Trophoblast cell (in vitro differentiated cells and primary cell): Measurements from ENCODE around the gene DUSP9.
A peak's percentile ranks its signal among the peaks of the same experiment; 100 is the strongest.

Experiments used
- DNase-seq, 2 donors: peaks; one replicate each; pipeline ENCODE4 v3.0.0-alpha.2; 2016
- H2AFZ ChIP-seq: 2 replicates; pipeline ENCODE4 v1.6.1; 2013; ENCODE audit warnings: low read length, moderate library complexity, mild to moderate bottlenecking; ENCODE audit not compliant: insufficient read depth, poor library complexity
- H2AK5ac ChIP-seq: 2 replicates; pipeline ENCODE4 v1.6.1; 2013; ENCODE audit warnings: mild to moderate bottlenecking, low read length
- H2BK120ac ChIP-seq: 2 replicates; pipeline ENCODE4 v1.6.1; 2013; ENCODE audit warnings: low read length, mild to moderate bottlenecking, moderate library complexity; ENCODE audit not compliant: insufficient read depth, poor library complexity
- H2BK12ac ChIP-seq: 2 replicates; pipeline ENCODE4 v1.6.1; 2013; ENCODE audit warnings: mild to moderate bottlenecking, low read length, moderate library complexity
- H2BK5ac ChIP-seq: 2 replicates; pipeline ENCODE4 v1.6.1; 2013; ENCODE audit warnings: low read length, low read depth, moderate library complexity, mild to moderate bottlenecking; ENCODE audit not compliant: poor library complexity
- H3K14ac ChIP-seq: 2 replicates; pipeline ENCODE4 v1.6.1; 2013; ENCODE audit warnings: mild to moderate bottlenecking, low read length
- H3K18ac ChIP-seq: 2 replicates; pipeline ENCODE4 v1.6.1; 2013; ENCODE audit warnings: mild to moderate bottlenecking, low read length
- H3K23ac ChIP-seq: 2 replicates; pipeline ENCODE4 v1.6.1; 2013; ENCODE audit warnings: low read length
- H3K27ac ChIP-seq: 2 replicates; pipeline ENCODE4 v1.5.1; 2013; ENCODE audit warnings: low read depth, mild to moderate bottlenecking, inconsistent platforms, low read length, moderate library complexity
- H3K27me3 ChIP-seq: 2 replicates; pipeline ENCODE4 v1.6.1; 2013; ENCODE audit warnings: inconsistent platforms, mild to moderate bottlenecking, low read length, moderate library complexity; ENCODE audit not compliant: insufficient read depth
- H3K36me3 ChIP-seq, 2 experiments: 1 replicate in 1 of 2; 2 replicates in 1 of 2; pipeline ENCODE4 v1.6.1; 2013; ENCODE audit warnings: low read length in 2 of 2, mild to moderate bottlenecking in 2 of 2, moderate library complexity in 1 of 2; ENCODE audit not compliant: insufficient read depth in 2 of 2, control insufficient read depth in 1 of 2
- H3K4ac ChIP-seq: 2 replicates; pipeline ENCODE4 v1.6.1; 2013; ENCODE audit warnings: low read depth, mild to moderate bottlenecking, low read length, moderate library complexity
- H3K4me1 ChIP-seq, 2 experiments: 1 replicate in 1 of 2; 2 replicates in 1 of 2; pipeline ENCODE4 v1.6.1; 2013; ENCODE audit warnings: low read length in 2 of 2, mild to moderate bottlenecking in 2 of 2, moderate library complexity in 1 of 2; ENCODE audit not compliant: insufficient read depth in 2 of 2, control insufficient read depth in 1 of 2
- H3K4me2 ChIP-seq: 2 replicates; pipeline ENCODE4 v1.6.1; 2013; ENCODE audit warnings: inconsistent platforms, mild to moderate bottlenecking, low read length, moderate library complexity
- H3K4me3 ChIP-seq: 2 replicates; pipeline ENCODE4 v1.5.1; 2013; ENCODE audit warnings: mild to moderate bottlenecking, low read depth, low read length, inconsistent platforms
- H3K79me1 ChIP-seq: one replicate; pipeline ENCODE4 v1.6.1; 2013; ENCODE audit warnings: low read length
- H3K79me2 ChIP-seq: 2 replicates; pipeline ENCODE4 v1.6.1; 2013; ENCODE audit warnings: low read length, mild to moderate bottlenecking; ENCODE audit not compliant: control insufficient read depth, insufficient read depth, poor library complexity
- H3K9ac ChIP-seq: 2 replicates; pipeline ENCODE4 v1.6.1; 2013; ENCODE audit warnings: mild to moderate bottlenecking, low read length
- H3K9me3 ChIP-seq: 2 replicates; pipeline ENCODE4 v1.6.1; 2013; ENCODE audit warnings: low read depth, mild to moderate bottlenecking, control low read depth, inconsistent platforms, low read length; ENCODE audit not compliant: insufficient read depth
- H4K12ac ChIP-seq: 2 replicates; pipeline ENCODE4 v1.6.1; 2013; ENCODE audit warnings: low read depth, mild to moderate bottlenecking, low read length, moderate library complexity
- H4K8ac ChIP-seq: 2 replicates; pipeline ENCODE4 v1.6.1; 2013; ENCODE audit warnings: low read depth, mild to moderate bottlenecking, low read length, moderate library complexity
- H4K91ac ChIP-seq: one replicate; pipeline ENCODE4 v1.6.1; 2013; ENCODE audit warnings: low read depth, mild to moderate bottlenecking, low read length, moderate library complexity
- WGBS: extraction: QIAGEN DNeasy Blood & Tissue Kit; methylation state at CpG from one replicate; pipeline ENCODE4 v1.1.7; 2013; ENCODE audit warnings: missing lambda C conversion rate; ENCODE audit not compliant: insufficient read length, insufficient coverage; ENCODE audit errors: extremely low coverage; 5-methylcytosine and 5-hydroxymethylcytosine counted together

The DUSP9 gene

DNA sequence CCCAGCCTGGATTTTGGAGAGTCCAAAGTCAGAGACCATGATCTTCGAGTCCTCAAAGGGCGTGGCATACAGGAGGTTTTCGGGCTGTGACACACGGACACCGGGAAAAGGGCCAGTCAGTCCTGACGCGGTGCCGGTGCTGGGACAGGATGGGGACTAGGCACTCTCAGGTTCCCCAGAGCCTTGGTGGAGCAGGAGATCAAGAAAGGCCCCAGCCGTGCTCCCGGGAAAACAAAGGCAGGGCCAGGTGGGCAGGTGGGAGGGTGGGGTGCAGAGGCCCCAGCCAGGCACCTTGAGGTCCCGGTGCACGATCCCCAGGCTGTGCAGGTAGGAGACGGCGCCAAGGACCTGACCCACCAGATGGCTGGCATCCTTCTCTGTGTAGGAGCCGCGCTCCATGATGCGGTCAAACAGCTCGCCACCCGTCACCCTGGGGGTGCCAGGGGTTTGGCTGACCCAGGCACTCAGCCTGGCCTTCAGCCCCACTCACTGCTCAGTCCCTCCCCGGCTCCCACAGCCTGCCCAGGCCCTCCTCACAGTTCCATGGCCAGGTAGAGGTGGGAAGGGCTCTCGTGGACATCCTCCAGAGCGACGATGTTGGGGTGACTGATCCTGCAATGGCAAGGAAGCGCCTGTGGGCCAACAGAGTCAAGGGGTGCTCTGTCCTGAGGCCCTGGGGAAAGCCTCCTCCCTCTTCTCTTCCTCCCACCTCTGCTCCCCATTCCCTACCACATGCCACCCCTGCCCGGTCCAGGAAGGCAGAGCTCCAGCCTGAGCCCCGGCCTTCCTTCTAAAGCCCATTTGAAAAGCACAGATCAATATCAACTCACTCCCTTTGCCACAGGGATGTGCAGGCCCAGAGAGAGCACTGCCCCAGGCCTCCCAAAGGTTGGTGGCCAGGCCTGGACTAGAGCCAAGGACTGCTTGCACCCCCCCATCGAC is 24.9 kb downstream of the DUSP9 start:
- no peaks in the 10 kb centered on the region for H3K79me1 ChIP-seq
- WGBS: no CpG with 5 or more reads among the region's 27 CpGs
- H3K36me3 ChIP-seq: no peaks in the 10 kb centered on the region
- no peak for DNase-seq
- H3K4me3 ChIP-seq: no peak overlapping the region
- no peak overlapping the region for H4K12ac ChIP-seq
- H4K8ac ChIP-seq: no peak overlapping the region
- H3K27me3 ChIP-seq: peaks cover 3% of the 10 kb centered on the region
- H3K18ac ChIP-seq: no peak overlapping the region
- no peak overlapping the region for H3K4me2 ChIP-seq
- H2BK12ac ChIP-seq: no peak overlapping the region
- no peak overlapping the region for H3K23ac ChIP-seq
- H3K14ac ChIP-seq: no peak overlapping the region
- H2BK120ac ChIP-seq: no peak overlapping the region
- H2AFZ ChIP-seq: no peak overlapping the region
- H3K79me2 ChIP-seq: no peaks in the 10 kb centered on the region
- peaks cover 0 to 3% of the 10 kb centered on the region in 2 experiments for H3K4me1 ChIP-seq
- H3K9ac ChIP-seq: no peak overlapping the region
- no peaks in the 10 kb centered on the region for H3K9me3 ChIP-seq
- H2AK5ac ChIP-seq: no peak overlapping the region
- H4K91ac ChIP-seq: no peak overlapping the region
- no peak overlapping the region for H2BK5ac ChIP-seq
- H3K4ac ChIP-seq: no peak overlapping the region
- H3K27ac ChIP-seq: no peak overlapping the region

DNA sequence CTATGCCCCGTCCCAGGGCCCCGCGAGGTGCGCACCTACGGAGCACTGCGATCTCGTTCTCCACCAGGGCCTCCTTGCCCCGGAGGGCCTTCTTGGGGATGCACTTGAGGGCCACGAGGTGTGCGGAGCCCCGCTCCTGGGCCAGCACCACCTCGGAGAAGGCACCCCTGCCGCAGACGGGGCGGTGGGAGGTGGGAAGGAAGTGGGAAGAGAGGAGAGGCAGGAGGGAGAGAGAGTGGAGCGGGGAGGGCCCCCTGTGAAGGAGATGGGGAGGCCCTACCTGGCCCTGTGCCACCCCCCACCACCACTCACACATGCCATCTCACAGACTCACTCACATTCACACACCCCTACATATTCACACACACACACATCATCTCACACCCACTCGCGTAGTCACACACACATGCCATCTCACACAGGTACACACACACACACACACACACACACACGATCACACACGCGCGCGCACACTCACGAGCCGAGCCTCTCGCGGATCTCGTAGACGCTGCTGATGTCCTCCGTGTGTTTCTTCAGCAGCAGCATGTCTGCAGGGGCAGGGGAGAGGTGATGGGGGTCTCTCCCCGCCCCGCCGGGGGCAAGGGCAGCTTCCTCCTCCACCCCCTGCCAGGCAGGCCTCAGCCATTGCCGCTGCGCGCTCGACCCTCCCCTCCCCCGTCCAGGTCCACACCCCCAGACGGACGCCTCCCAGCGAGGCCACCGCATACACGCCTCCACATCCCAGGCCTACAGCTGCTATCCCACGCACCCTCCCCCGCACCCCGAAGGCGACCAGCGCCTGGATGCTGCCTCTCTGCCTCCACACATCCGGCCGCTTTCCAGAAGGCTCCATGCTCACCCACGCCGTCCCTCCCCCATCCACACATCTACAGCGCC is 25.8 kb downstream of the DUSP9 start:
- no peaks in the 10 kb centered on the region for H3K79me1 ChIP-seq
- H3K4me1 ChIP-seq: peaks cover 0 to 3% of the 10 kb centered on the region in 2 experiments
- no peak overlapping the region for H2AK5ac ChIP-seq
- no peak overlapping the region for H3K18ac ChIP-seq
- H3K9me3 ChIP-seq: no peaks in the 10 kb centered on the region
- H2BK120ac ChIP-seq: no peak overlapping the region
- no peak overlapping the region for H3K9ac ChIP-seq
- H3K27me3 ChIP-seq: peaks cover 3% of the 10 kb centered on the region
- H4K91ac ChIP-seq: no peak overlapping the region
- H3K4me2 ChIP-seq: no peak overlapping the region
- no peak overlapping the region for H3K4me3 ChIP-seq
- no peak overlapping the region for H2BK12ac ChIP-seq
- H4K12ac ChIP-seq: no peak overlapping the region
- H2AFZ ChIP-seq: no peak overlapping the region
- no peak overlapping the region for H3K27ac ChIP-seq
- H3K4ac ChIP-seq: no peak overlapping the region
- DNase-seq: no peak
- no peaks in the 10 kb centered on the region for H3K79me2 ChIP-seq
- H3K36me3 ChIP-seq: no peaks in the 10 kb centered on the region
- H2BK5ac ChIP-seq: no peak overlapping the region
- H3K23ac ChIP-seq: no peak overlapping the region
- H4K8ac ChIP-seq: no peak overlapping the region
- H3K14ac ChIP-seq: no peak overlapping the region
- no CpG with 5 or more reads among the region's 53 CpGs for WGBS

DNA sequence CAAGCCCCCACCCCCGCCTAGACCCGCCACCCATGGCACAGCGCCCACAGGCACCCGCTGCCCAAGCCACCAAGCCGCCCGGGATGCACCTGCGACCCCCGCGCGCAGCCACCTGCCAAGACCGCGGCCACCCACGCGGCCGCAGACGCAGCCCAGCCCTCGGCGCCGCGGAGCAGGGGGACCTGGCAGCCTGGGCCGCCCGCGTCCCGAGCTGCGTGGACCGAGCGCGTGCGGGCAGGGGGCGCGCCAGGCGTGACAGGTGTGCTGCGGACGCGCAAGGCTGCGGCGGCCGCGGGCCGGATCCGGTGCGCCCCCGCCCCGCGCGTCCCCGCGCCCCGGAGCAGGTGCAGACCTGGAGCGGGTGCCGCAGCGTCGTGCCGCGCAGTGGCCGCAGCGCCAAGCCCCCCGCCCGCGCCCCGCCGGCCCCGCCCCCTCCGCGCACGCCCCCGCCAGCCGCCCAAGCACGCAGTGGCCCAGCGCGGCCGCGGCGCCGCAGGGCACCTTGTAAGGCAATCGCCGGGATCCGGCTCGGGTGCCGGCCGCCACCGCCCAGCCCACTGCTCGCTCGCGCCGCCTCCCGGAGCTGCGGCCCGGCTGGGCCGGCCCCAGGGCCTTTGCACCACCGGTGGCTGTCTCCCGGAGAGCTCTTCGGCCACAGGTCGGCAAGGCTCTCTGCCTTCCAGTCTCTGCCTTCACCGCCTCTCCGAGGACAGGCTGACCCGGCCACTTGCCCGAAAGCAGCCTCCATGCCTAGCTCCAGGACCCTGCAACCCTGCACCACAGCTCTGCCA is 26.6 kb downstream of the DUSP9 start, which contains the start of gene PNCK:
Gene PNCK (minus strand): TSS at position 386 of the 791 bp plus-strand sequence. CDS start 737 bp downstream, outside the sequence.
- Histone ChIP-seq H3K79me2 (no peaks in the 10 kb centered on the region), H3K27ac (no peak within 1 kb of the TSS), H3K23ac (no peak within 1 kb of the TSS), H3K36me3 (no peaks in the 10 kb centered on the region), H3K4me2 (peak within 1 kb of the TSS; percentile 27), H3K4me3 (no peak within 1 kb of the TSS), H3K4ac (no peak within 1 kb of the TSS), H2BK120ac (no peak within 1 kb of the TSS), H4K12ac (no peak within 1 kb of the TSS), H4K91ac (no peak within 1 kb of the TSS), H3K18ac (no peak within 1 kb of the TSS), H3K9me3 (no peaks in the 10 kb centered on the region), H2AK5ac (no peak within 1 kb of the TSS), H2BK5ac (no peak within 1 kb of the TSS), H3K4me1 (peaks cover 0 to 3% of the 10 kb centered on the region in 2 experiments), H3K79me1 (no peaks in the 10 kb centered on the region), H3K9ac (no peak within 1 kb of the TSS), H3K14ac (no peak within 1 kb of the TSS), H2AFZ (no peak within 1 kb of the TSS), H3K27me3 (peaks cover 3% of the 10 kb centered on the region), H2BK12ac (no peak within 1 kb of the TSS), H4K8ac (no peak within 1 kb of the TSS)
- DNase-seq: peak in 1 of 2 donors; percentile 52
- no CpG with 5 or more reads among the region's 98 CpGs for WGBS
